OCI-LY1 (cell line): ENCODE measurements around the gene CSN1S1.

Experiments used
- EZH2 ChIP-seq: fragments of 200-600 bp; sonication (generic), shearing (Covaris generic); IDR thresholded peaks from 2 replicates; pipeline ENCODE4 v1.8.0; 2017; ENCODE audit warnings: borderline replicate concordance, mixed run types, mild to moderate bottlenecking, antibody characterized with exemption, low read length, moderate library complexity, mixed read lengths
- TF ChIP-seq, protein P1 (sequence below): fragments of 200-600 bp; sonication (generic), shearing (Covaris generic); IDR thresholded peaks from 2 replicates; pipeline ENCODE4 v1.5.1; 2017; ENCODE audit warnings: mild to moderate bottlenecking, antibody characterized with exemption, low read length, moderate library complexity, mixed read lengths

DNA sequence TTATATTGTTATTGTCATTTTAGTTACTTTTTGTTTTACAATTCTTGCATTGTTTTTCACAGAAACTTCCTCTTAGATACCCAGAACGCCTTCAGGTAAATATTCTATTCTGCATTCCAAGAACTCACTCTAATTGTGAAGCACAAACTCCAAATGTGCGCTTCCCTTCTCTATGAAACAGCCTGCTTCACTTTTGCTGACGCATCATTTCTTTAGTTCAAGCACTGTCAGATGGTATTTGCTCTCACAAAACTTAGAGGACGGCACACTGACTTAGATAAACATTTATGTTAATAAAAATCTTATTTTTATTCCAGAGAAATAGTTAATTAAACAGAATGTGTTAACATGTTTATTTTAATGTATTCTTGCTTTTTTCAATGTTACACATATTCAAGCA, 3.3 kb downstream of the CSN1S1 start:
- TF ChIP-seq, protein P1, sequence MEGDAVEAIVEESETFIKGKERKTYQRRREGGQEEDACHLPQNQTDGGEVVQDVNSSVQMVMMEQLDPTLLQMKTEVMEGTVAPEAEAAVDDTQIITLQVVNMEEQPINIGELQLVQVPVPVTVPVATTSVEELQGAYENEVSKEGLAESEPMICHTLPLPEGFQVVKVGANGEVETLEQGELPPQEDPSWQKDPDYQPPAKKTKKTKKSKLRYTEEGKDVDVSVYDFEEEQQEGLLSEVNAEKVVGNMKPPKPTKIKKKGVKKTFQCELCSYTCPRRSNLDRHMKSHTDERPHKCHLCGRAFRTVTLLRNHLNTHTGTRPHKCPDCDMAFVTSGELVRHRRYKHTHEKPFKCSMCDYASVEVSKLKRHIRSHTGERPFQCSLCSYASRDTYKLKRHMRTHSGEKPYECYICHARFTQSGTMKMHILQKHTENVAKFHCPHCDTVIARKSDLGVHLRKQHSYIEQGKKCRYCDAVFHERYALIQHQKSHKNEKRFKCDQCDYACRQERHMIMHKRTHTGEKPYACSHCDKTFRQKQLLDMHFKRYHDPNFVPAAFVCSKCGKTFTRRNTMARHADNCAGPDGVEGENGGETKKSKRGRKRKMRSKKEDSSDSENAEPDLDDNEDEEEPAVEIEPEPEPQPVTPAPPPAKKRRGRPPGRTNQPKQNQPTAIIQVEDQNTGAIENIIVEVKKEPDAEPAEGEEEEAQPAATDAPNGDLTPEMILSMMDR, result no peak
- no peak for TF ChIP-seq EZH2
